Measurements from ENCODE around the gene RPIA. TPM values are rescaled to one million over a fixed set of nuclear protein-coding genes. Genes with fewer than 3 reads are reported as not detected.

RPIA gene
- total and polyA plus RNA-seq, 2 of the 13 experiments (the other 11 are each of a cell fraction or from before 2014, with no cell fraction given), result 13.3 to 23.9 TPM

DNA sequence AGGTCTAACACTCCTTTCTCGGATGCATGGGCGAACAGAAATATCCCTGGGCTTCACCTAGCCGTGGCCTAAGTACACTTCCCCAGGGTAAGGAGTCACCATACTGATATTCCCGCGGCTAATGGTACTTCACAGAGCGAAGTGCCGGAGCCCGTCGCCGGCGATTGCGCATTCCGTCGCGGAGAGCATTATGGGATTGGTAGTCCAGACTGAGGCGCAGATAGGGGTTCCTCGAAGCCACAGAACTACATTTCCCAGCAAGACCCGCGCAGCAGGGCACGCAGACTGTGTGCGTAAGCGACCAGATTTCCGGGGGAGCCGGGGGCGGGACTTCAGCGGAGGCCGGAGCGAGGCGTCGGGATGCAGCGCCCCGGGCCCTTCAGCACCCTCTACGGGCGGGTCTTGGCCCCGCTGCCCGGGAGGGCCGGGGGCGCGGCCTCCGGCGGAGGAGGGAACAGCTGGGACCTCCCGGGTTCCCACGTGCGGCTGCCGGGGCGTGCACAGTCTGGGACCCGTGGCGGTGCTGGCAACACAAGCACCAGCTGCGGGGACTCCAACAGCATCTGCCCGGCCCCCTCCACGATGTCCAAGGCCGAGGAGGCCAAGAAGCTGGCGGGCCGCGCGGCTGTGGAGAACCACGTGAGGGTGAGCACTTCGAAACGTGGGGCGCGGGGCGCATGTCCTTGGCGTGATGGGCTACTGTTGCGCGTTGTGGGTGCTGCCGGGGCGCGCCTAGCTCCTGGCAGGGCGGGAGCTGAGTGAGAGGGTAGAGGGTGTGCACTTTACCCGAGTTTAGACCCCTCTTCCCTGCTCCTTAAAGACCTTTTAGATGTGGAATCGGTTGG, at the start of gene RPIA (continued):
- no peak for TF ChIP-seq TCF12 (IDR thresholded peaks at IDR 0.05)
- TF ChIP-seq TCF12 (CRISPR knock-in tag; IDR thresholded peaks at IDR 0.05), result peak; percentile 11; the same call in 1 of the 2 replicates
- TF ChIP-seq BRCA1 (CRISPR knock-in tag; IDR thresholded peaks at IDR 0.05), result no peak
- TF ChIP-seq PTBP1 (IDR thresholded peaks at IDR 0.05; ENCODE audit: low read depth, low read length, poor library complexity, severe bottlenecking), result peak; percentile 39
- TF ChIP-seq ZNF343 (CRISPR knock-in tag; IDR thresholded peaks at IDR 0.05), result peak; percentile 94; the same call in 1 of the 2 replicates
- TF ChIP-seq, protein P1, sequence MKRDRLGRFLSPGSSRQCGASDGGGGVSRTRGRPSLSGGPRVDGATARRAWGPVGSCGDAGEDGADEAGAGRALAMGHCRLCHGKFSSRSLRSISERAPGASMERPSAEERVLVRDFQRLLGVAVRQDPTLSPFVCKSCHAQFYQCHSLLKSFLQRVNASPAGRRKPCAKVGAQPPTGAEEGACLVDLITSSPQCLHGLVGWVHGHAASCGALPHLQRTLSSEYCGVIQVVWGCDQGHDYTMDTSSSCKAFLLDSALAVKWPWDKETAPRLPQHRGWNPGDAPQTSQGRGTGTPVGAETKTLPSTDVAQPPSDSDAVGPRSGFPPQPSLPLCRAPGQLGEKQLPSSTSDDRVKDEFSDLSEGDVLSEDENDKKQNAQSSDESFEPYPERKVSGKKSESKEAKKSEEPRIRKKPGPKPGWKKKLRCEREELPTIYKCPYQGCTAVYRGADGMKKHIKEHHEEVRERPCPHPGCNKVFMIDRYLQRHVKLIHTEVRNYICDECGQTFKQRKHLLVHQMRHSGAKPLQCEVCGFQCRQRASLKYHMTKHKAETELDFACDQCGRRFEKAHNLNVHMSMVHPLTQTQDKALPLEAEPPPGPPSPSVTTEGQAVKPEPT (CRISPR knock-in tag; IDR thresholded peaks at IDR 0.05; ENCODE audit: low read depth), result no peak; the same call in 1 of the 2 replicates
- peak; percentile 78; the same call in 1 of the 2 replicates for TF ChIP-seq ZNF670 (CRISPR knock-in tag; IDR thresholded peaks at IDR 0.05; ENCODE audit: borderline replicate concordance)
- 0 out of 2 replicates have a peak, but pooled peaks have one; percentile 84 for TF ChIP-seq ZNF468 (CRISPR knock-in tag; IDR thresholded peaks at IDR 0.05)
- peak; percentile 63; the same call in 1 of the 2 replicates for TF ChIP-seq ZNF431 (CRISPR knock-in tag; IDR thresholded peaks at IDR 0.05; ENCODE audit: borderline replicate concordance, low read depth)
- TF ChIP-seq ZSCAN31 (CRISPR knock-in tag; IDR thresholded peaks at IDR 0.05; ENCODE audit: low read depth), result peak; percentile 69
- 0 out of 2 replicates have a peak, but pooled peaks have one; percentile 39 for TF ChIP-seq FOXJ3 (CRISPR knock-in tag; IDR thresholded peaks at IDR 0.05; ENCODE audit: borderline replicate concordance)
- TF ChIP-seq ELF1 (CRISPR knock-in tag; IDR thresholded peaks at IDR 0.05), result peak; percentile 96
- peak; percentile 99 for TF ChIP-seq TBP (CRISPR knock-in tag; IDR thresholded peaks at IDR 0.05)
- no peak for TF ChIP-seq DPF2 (CRISPR knock-in tag; IDR thresholded peaks at IDR 0.05; ENCODE audit: borderline replicate concordance, low read depth)
- TF ChIP-seq ZZZ3 (CRISPR knock-in tag; IDR thresholded peaks at IDR 0.05; ENCODE audit: borderline replicate concordance), result peak; percentile 93
- TF ChIP-seq, protein P2, sequence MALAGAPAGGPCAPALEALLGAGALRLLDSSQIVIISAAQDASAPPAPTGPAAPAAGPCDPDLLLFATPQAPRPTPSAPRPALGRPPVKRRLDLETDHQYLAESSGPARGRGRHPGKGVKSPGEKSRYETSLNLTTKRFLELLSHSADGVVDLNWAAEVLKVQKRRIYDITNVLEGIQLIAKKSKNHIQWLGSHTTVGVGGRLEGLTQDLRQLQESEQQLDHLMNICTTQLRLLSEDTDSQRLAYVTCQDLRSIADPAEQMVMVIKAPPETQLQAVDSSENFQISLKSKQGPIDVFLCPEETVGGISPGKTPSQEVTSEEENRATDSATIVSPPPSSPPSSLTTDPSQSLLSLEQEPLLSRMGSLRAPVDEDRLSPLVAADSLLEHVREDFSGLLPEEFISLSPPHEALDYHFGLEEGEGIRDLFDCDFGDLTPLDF (CRISPR knock-in tag; IDR thresholded peaks at IDR 0.05), result peak; percentile 51
- TF ChIP-seq ZNF136 (CRISPR knock-in tag; IDR thresholded peaks at IDR 0.05; ENCODE audit: low read depth), result peak; percentile 45; the same call in 1 of the 2 replicates
- TF ChIP-seq, protein P3, sequence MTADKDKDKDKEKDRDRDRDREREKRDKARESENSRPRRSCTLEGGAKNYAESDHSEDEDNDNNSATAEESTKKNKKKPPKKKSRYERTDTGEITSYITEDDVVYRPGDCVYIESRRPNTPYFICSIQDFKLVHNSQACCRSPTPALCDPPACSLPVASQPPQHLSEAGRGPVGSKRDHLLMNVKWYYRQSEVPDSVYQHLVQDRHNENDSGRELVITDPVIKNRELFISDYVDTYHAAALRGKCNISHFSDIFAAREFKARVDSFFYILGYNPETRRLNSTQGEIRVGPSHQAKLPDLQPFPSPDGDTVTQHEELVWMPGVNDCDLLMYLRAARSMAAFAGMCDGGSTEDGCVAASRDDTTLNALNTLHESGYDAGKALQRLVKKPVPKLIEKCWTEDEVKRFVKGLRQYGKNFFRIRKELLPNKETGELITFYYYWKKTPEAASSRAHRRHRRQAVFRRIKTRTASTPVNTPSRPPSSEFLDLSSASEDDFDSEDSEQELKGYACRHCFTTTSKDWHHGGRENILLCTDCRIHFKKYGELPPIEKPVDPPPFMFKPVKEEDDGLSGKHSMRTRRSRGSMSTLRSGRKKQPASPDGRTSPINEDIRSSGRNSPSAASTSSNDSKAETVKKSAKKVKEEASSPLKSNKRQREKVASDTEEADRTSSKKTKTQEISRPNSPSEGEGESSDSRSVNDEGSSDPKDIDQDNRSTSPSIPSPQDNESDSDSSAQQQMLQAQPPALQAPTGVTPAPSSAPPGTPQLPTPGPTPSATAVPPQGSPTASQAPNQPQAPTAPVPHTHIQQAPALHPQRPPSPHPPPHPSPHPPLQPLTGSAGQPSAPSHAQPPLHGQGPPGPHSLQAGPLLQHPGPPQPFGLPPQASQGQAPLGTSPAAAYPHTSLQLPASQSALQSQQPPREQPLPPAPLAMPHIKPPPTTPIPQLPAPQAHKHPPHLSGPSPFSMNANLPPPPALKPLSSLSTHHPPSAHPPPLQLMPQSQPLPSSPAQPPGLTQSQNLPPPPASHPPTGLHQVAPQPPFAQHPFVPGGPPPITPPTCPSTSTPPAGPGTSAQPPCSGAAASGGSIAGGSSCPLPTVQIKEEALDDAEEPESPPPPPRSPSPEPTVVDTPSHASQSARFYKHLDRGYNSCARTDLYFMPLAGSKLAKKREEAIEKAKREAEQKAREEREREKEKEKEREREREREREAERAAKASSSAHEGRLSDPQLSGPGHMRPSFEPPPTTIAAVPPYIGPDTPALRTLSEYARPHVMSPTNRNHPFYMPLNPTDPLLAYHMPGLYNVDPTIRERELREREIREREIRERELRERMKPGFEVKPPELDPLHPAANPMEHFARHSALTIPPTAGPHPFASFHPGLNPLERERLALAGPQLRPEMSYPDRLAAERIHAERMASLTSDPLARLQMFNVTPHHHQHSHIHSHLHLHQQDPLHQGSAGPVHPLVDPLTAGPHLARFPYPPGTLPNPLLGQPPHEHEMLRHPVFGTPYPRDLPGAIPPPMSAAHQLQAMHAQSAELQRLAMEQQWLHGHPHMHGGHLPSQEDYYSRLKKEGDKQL (CRISPR knock-in tag; IDR thresholded peaks at IDR 0.05; ENCODE audit: low read depth), result no peak; the same call in 1 of the 2 replicates
- TF ChIP-seq FOXM1 (CRISPR knock-in tag; IDR thresholded peaks at IDR 0.05), result 0 out of 2 replicates have a peak, but pooled peaks have one; percentile 77

Data from HepG2 (cell line).